H9 (cell line): Measurements from ENCODE around the gene ATP12A. TPM values are rescaled to one million over a fixed set of nuclear protein-coding genes. Genes with fewer than 3 reads are reported as not detected.

Experiments used
- DNase-seq: peaks from one replicate; pipeline ENCODE4 v3.0.0-alpha.2; 2017
- H2AFZ ChIP-seq: one replicate; pipeline ENCODE4 v1.6.1; 2013; ENCODE audit warnings: mild to moderate bottlenecking, low read length, control low read depth, moderate library complexity
- H2AK5ac ChIP-seq: 2 replicates; pipeline ENCODE4 v1.6.1; 2013; ENCODE audit warnings: low read length, control low read depth, mixed read lengths; ENCODE audit not compliant: insufficient read length
- H2BK120ac ChIP-seq: one replicate; pipeline ENCODE4 v1.6.1; 2013; ENCODE audit warnings: low read depth, mild to moderate bottlenecking, low read length, control low read depth, inconsistent platforms; ENCODE audit not compliant: poor library complexity, severe bottlenecking
- H2BK12ac ChIP-seq: 2 replicates; pipeline ENCODE4 v1.6.1; 2013; ENCODE audit warnings: low read length, control low read depth, mixed read lengths, low read depth; ENCODE audit not compliant: insufficient read length
- H2BK15ac ChIP-seq: 2 replicates; pipeline ENCODE4 v1.6.1; 2013; ENCODE audit warnings: low read depth, low read length, control low read depth
- H2BK20ac ChIP-seq: one replicate; pipeline ENCODE4 v1.6.1; 2013; ENCODE audit warnings: low read depth, mild to moderate bottlenecking, low read length, control low read depth, inconsistent platforms; ENCODE audit not compliant: poor library complexity, severe bottlenecking
- H2BK5ac ChIP-seq: 2 replicates; pipeline ENCODE4 v1.6.1; 2013; ENCODE audit warnings: low read length, control low read depth, mixed read lengths; ENCODE audit not compliant: insufficient read length
- H3K14ac ChIP-seq: 2 replicates; pipeline ENCODE4 v1.6.1; 2013; ENCODE audit warnings: low read length, control low read depth; ENCODE audit not compliant: insufficient read depth
- H3K18ac ChIP-seq: 2 replicates; pipeline ENCODE4 v1.6.1; 2013; ENCODE audit warnings: low read depth, mild to moderate bottlenecking, mixed read lengths, low read length, control low read depth; ENCODE audit not compliant: insufficient read length
- H3K23ac ChIP-seq: 2 replicates; pipeline ENCODE4 v1.6.1; 2013; ENCODE audit warnings: low read length, control low read depth, mixed read lengths, low read depth; ENCODE audit not compliant: insufficient read length
- H3K23me2 ChIP-seq: 2 replicates; pipeline ENCODE4 v1.6.1; 2013; ENCODE audit warnings: low read depth, mild to moderate bottlenecking, mixed read lengths, low read length, control low read depth; ENCODE audit not compliant: insufficient read length, poor library complexity, severe bottlenecking
- H3K27ac ChIP-seq: 2 replicates; pipeline ENCODE4 v1.5.1; 2013; ENCODE audit warnings: low read length, control low read depth, mixed read lengths, low read depth; ENCODE audit not compliant: insufficient read length
- H3K27me3 ChIP-seq: 2 replicates; pipeline ENCODE4 v1.6.1; 2013; ENCODE audit warnings: low read length, control low read depth, inconsistent platforms; ENCODE audit not compliant: insufficient read depth
- H3K4ac ChIP-seq: 2 replicates; pipeline ENCODE4 v1.6.1; 2013; ENCODE audit warnings: low read depth, mild to moderate bottlenecking, control low read depth, inconsistent platforms, low read length, moderate library complexity
- H3K4me1 ChIP-seq: 2 replicates; pipeline ENCODE4 v1.6.1; 2013; ENCODE audit warnings: low read length, control low read depth, inconsistent platforms; ENCODE audit not compliant: insufficient read depth
- H3K4me2 ChIP-seq: 2 replicates; pipeline ENCODE4 v1.6.1; 2013; ENCODE audit warnings: low read length, control low read depth, mixed read lengths; ENCODE audit not compliant: insufficient read length, insufficient read depth
- H3K56ac ChIP-seq: 2 replicates; pipeline ENCODE4 v1.6.1; 2013; ENCODE audit warnings: low read depth, mild to moderate bottlenecking, mixed read lengths, low read length, control low read depth; ENCODE audit not compliant: insufficient read length
- H3K79me1 ChIP-seq: 2 replicates; pipeline ENCODE4 v1.6.1; 2013; ENCODE audit warnings: low read depth, mild to moderate bottlenecking, moderate library complexity, low read length, control low read depth, inconsistent platforms; ENCODE audit not compliant: insufficient read depth, poor library complexity, severe bottlenecking
- H3K79me2 ChIP-seq: 2 replicates; pipeline ENCODE4 v1.6.1; 2013; ENCODE audit warnings: low read length, control low read depth, inconsistent platforms; ENCODE audit not compliant: insufficient read depth
- H3K9ac ChIP-seq: 2 replicates; pipeline ENCODE4 v1.6.1; 2013; ENCODE audit warnings: low read length, control low read depth, mixed read lengths; ENCODE audit not compliant: insufficient read length; ENCODE audit errors: extremely low read depth
- H3K9me3 ChIP-seq: one replicate; pipeline ENCODE4 v1.6.1; 2013; ENCODE audit warnings: low read depth, low read length, inconsistent platforms; ENCODE audit not compliant: control insufficient read depth
- H3T11ph ChIP-seq: one replicate; pipeline ENCODE4 v1.6.1; 2013; ENCODE audit warnings: mild to moderate bottlenecking, low read length, control low read depth, inconsistent platforms
- H4K20me1 ChIP-seq: one replicate; pipeline ENCODE4 v1.6.1; 2013; ENCODE audit not compliant: control insufficient read depth, insufficient read length, insufficient read depth
- H4K5ac ChIP-seq: 2 replicates; pipeline ENCODE4 v1.6.1; 2013; ENCODE audit warnings: low read depth, mild to moderate bottlenecking, mixed read lengths, low read length, control low read depth; ENCODE audit not compliant: insufficient read length
- H4K8ac ChIP-seq: replicated peaks from 2 replicates; pipeline ENCODE4 v1.6.1; 2013; ENCODE audit warnings: low read length, control low read depth, mixed read lengths, low read depth; ENCODE audit not compliant: insufficient read length
- H4K91ac ChIP-seq: 2 replicates; pipeline ENCODE4 v1.6.1; 2013; ENCODE audit warnings: low read depth, mild to moderate bottlenecking, moderate library complexity, mixed read lengths, low read length, control low read depth; ENCODE audit not compliant: insufficient read length
- H3K27ac Mint-ChIP-seq, 3 experiments: 2 replicates in 2 of 3; 3 replicates in 1 of 3; pipeline ENCODE4 v1.8.0; 2020 to 2021; ENCODE audit warnings: mixed read lengths in 3 of 3, mild to moderate bottlenecking in 1 of 3, moderate library complexity in 1 of 3
- H3K27me3 Mint-ChIP-seq: 2 replicates; pipeline ENCODE4 v1.8.0; 2021; ENCODE audit warnings: low read depth, mild to moderate bottlenecking, moderate library complexity, mixed read lengths
- H3K36me3 Mint-ChIP-seq, 3 experiments: 2 replicates in 2 of 3; 3 replicates in 1 of 3; pipeline ENCODE4 v1.8.0; 2020 to 2021; ENCODE audit warnings: low read depth in 3 of 3, mixed read lengths in 3 of 3; ENCODE audit not compliant: insufficient read depth in 1 of 3
- H3K4me1 Mint-ChIP-seq, 2 experiments: 2 replicates each; pipeline ENCODE4 v1.8.0; 2020; ENCODE audit warnings: mixed read lengths in 2 of 2
- H3K4me3 Mint-ChIP-seq, 2 experiments: 2 replicates in 1 of 2; 3 replicates in 1 of 2; pipeline ENCODE4 v1.8.0; 2020 to 2021; ENCODE audit warnings: mild to moderate bottlenecking in 2 of 2, mixed read lengths in 2 of 2, moderate library complexity in 1 of 2
- H3K9me3 Mint-ChIP-seq, 2 experiments: 2 replicates in 1 of 2; 3 replicates in 1 of 2; pipeline ENCODE4 v1.8.0; 2020; ENCODE audit warnings: mild to moderate bottlenecking in 2 of 2, mixed read lengths in 2 of 2, moderate library complexity in 1 of 2
- WGBS: extraction: QIAGEN DNeasy Blood & Tissue Kit; methylation state at CpG from one replicate; pipeline ENCODE4 v1.1.7; 2013; ENCODE audit warnings: missing lambda C conversion rate, low lambda C conversion rate, mixed read lengths; ENCODE audit not compliant: insufficient read length; ENCODE audit errors: extremely low coverage; 5-methylcytosine and 5-hydroxymethylcytosine counted together
- total RNA-seq: library from RNA; stranded (reverse); gene quantifications from 2 replicates; pipeline ENCODE4 v1.2.1, GENCODE V29; 2021
- TF ChIP-seq, protein P1 (sequence below): fragments of 200-600 bp; sonication (generic); conservative IDR thresholded peaks from 3 replicates; pipeline ENCODE4 v1.8.0; 2021; ENCODE audit warnings: antibody characterized with exemption, mild to moderate bottlenecking

Gene ATP12A
- total RNA-seq, 1 experiment from 2014 or later, result 0.94 TPM

DNA sequence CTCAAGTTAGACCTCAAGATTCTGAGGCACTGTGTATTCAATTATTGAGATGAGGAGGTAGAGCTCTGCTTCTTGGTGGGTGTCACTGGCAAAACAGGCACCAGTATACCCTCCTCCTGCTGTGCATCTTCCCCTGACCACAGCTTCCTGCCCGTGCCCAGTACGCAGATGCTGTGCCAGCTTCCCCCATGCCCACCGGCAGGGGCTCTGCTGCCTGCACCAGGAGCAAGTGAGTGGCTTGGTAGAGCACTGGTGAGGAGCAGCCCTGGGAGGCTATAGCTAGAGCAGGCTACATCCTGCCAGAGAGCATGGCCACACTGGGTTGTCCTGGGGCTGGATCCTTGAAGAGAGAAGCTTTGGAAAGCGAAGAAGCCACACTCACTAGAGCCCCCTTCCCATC, 62.8 kb downstream of the ATP12A start:
- Histone ChIP-seq H3K23me2 (peaks cover 21% of the 10 kb centered on the region), H4K91ac (no peak overlapping the region), H3K9me3 (no peaks in the 10 kb centered on the region), H3K23ac (no peak overlapping the region), H2BK15ac (no peak overlapping the region), H3K79me2 (no peaks in the 10 kb centered on the region), H3K4ac (no peak overlapping the region), H3K79me1 (no peaks in the 10 kb centered on the region), H3K27ac (no peak overlapping the region), H2AFZ (no peak overlapping the region), H3K18ac (no peak overlapping the region), H3K27me3 (peaks cover 35% of the 10 kb centered on the region; the same call in 1 of the 2 replicates), H2BK5ac (no peak overlapping the region), H4K8ac (no peak overlapping the region), H2BK120ac (no peak overlapping the region), H2AK5ac (no peak overlapping the region), H2BK20ac (no peak overlapping the region), H2BK12ac (no peak overlapping the region), H3K56ac (no peak overlapping the region), H3K4me2 (no peak overlapping the region), H3K4me1 (no peaks in the 10 kb centered on the region), H4K20me1 (no peaks in the 10 kb centered on the region), H3K9ac (no peak overlapping the region), H3T11ph (no peak overlapping the region), H3K14ac (no peak overlapping the region), H4K5ac (no peak overlapping the region)
- no peaks in the 10 kb centered on the region; a peak in 2 of 5 replicates for H3K9me3 Mint-ChIP-seq
- no peak overlapping the region for H3K4me3 Mint-ChIP-seq
- TF ChIP-seq, protein P1, sequence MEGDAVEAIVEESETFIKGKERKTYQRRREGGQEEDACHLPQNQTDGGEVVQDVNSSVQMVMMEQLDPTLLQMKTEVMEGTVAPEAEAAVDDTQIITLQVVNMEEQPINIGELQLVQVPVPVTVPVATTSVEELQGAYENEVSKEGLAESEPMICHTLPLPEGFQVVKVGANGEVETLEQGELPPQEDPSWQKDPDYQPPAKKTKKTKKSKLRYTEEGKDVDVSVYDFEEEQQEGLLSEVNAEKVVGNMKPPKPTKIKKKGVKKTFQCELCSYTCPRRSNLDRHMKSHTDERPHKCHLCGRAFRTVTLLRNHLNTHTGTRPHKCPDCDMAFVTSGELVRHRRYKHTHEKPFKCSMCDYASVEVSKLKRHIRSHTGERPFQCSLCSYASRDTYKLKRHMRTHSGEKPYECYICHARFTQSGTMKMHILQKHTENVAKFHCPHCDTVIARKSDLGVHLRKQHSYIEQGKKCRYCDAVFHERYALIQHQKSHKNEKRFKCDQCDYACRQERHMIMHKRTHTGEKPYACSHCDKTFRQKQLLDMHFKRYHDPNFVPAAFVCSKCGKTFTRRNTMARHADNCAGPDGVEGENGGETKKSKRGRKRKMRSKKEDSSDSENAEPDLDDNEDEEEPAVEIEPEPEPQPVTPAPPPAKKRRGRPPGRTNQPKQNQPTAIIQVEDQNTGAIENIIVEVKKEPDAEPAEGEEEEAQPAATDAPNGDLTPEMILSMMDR, result no peak
- no CpG with 5 or more reads among the region's 4 CpGs for WGBS
- DNase-seq, result no peak
- H3K27me3 Mint-ChIP-seq, result peaks cover 58% of the 10 kb centered on the region
- peaks cover 17 to 21% of the 10 kb centered on the region in 2 experiments for H3K4me1 Mint-ChIP-seq
- H3K27ac Mint-ChIP-seq, result no peak overlapping the region
- no peaks in the 10 kb centered on the region; a peak in 2 of 7 replicates for H3K36me3 Mint-ChIP-seq
